ENCODE measurements around the gene NQO1. TPM values are rescaled to one million over a fixed set of nuclear protein-coding genes. Genes with fewer than 3 reads are reported as not detected.

NQO1 gene
- total RNA-seq, 1 donor, result 934 TPM

GRCh38 chr16:69754469-69755310 is 28.3 kb upstream of the NQO1 start, which contains the start of gene NOB1:
Gene NOB1 (minus strand): TSS chr16:69754926. CDS start chr16:69754910, 16 bp downstream.
- DNase-seq (ENCODE audit: low read depth), result peak; percentile 97
- TF ChIP-seq, protein P1, sequence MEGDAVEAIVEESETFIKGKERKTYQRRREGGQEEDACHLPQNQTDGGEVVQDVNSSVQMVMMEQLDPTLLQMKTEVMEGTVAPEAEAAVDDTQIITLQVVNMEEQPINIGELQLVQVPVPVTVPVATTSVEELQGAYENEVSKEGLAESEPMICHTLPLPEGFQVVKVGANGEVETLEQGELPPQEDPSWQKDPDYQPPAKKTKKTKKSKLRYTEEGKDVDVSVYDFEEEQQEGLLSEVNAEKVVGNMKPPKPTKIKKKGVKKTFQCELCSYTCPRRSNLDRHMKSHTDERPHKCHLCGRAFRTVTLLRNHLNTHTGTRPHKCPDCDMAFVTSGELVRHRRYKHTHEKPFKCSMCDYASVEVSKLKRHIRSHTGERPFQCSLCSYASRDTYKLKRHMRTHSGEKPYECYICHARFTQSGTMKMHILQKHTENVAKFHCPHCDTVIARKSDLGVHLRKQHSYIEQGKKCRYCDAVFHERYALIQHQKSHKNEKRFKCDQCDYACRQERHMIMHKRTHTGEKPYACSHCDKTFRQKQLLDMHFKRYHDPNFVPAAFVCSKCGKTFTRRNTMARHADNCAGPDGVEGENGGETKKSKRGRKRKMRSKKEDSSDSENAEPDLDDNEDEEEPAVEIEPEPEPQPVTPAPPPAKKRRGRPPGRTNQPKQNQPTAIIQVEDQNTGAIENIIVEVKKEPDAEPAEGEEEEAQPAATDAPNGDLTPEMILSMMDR (IDR thresholded peaks at IDR 0.05; ENCODE audit: insufficient read depth, low read depth, low read length), result peak; percentile 97
- peak within 1 kb of the TSS; percentile 91 for H3K4me3 ChIP-seq (ENCODE audit: low read depth, low read length)

GRCh38 chr16:69754143-69754468 is 27.7 kb upstream of the NQO1 start:
- H3K4me3 ChIP-seq (ENCODE audit: low read depth, low read length), result peak overlapping the region; percentile 91
- TF ChIP-seq, protein P1 (IDR thresholded peaks at IDR 0.05; ENCODE audit: insufficient read depth, low read depth, low read length), result no peak
- peak; percentile 13 for DNase-seq (ENCODE audit: low read depth)

GRCh38 chr16:69748694-69749345 is 22.5 kb upstream of the NQO1 start:
- TF ChIP-seq, protein P1 (IDR thresholded peaks at IDR 0.05; ENCODE audit: insufficient read depth, low read depth, low read length), result no peak

DNA sequence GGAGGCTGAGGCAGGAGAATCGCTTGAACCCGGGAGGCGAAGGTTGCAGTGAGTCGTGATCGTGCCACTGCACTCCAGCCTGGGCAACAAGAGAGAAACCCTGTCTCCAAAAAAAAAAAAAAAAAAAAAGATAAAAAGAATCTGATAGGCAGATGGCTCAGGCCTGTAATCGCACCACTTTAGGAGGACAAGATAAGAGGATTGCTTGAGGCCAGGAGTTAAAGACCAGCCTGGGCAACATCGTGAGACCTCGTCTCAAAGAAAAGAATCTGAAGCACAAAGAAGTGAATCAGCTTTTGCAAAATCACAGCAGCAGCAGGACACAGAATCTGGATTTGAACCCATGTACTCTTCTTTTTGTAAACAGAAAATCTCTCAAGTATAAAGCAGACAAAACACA is 20.8 kb upstream of the NQO1 start:
- TF ChIP-seq, protein P1 (IDR thresholded peaks at IDR 0.05; ENCODE audit: insufficient read depth, low read depth, low read length), result no peak
- no peak for DNase-seq (ENCODE audit: low read depth)
- H3K4me3 ChIP-seq (ENCODE audit: low read depth, low read length), result no peak overlapping the region

More at GRCh38 chr16:69748694-69749345, 22.5 kb upstream of the NQO1 start:
- H3K4me3 ChIP-seq (ENCODE audit: low read depth, low read length), result no peak overlapping the region
- DNase-seq (ENCODE audit: low read depth), result no peak

DNA sequence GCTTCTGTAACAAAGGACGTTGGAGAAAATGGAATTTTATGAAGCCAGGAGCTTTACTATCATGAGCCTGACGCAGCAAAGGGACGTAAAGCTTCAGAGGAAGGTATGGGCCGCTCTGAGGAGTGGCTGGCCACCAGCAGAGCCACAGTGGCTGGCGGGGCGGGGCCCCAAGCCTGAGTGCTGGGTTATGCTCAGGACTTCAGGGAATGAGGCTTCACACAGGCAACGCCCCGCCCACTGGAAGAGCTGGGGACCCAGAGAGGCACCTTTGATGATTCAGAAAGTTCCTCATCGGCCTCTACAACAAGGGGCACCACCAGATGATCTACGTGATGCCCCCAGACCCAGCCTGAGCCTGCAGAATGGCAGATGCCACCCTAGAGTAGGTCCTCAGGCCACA is 19.6 kb upstream of the NQO1 start:
- no peak for DNase-seq (ENCODE audit: low read depth)
- no peak overlapping the region for H3K4me3 ChIP-seq (ENCODE audit: low read depth, low read length)
- TF ChIP-seq, protein P1 (IDR thresholded peaks at IDR 0.05; ENCODE audit: insufficient read depth, low read depth, low read length), result no peak

GRCh38 chr16:69745232-69745612 is 18.9 kb upstream of the NQO1 start:
- TF ChIP-seq, protein P1 (IDR thresholded peaks at IDR 0.05; ENCODE audit: insufficient read depth, low read depth, low read length), result no peak
- DNase-seq (ENCODE audit: low read depth), result no peak
- no peak overlapping the region for H3K4me3 ChIP-seq (ENCODE audit: low read depth, low read length)

Measured in fibroblast of villous mesenchyme (primary cell).